Measurements from ENCODE around the gene FAM200B.

The FAM200B gene

GRCh38 chr4:15738877-15739276, 57.2 kb downstream of the FAM200B start:
- no peak for DNase-seq

Measured in NCI-H524 (cell line).